H1 (cell line): ENCODE measurements around the gene SBK1. TPM values are rescaled to one million over a fixed set of nuclear protein-coding genes. Genes with fewer than 3 reads are reported as not detected.

Experiments
- ASH2L ChIP-seq: fragments of 200-600, 300-600 bp; sonication (generic); IDR thresholded peaks from one replicate; pipeline ENCODE4 v1.7.1; 2017; ENCODE audit warnings: low read length
- CBX5 ChIP-seq: fragments of 300-800, 300-1000 bp; sonication (generic); IDR thresholded peaks from 2 replicates; pipeline ENCODE4 v1.7.1; 2016; ENCODE audit warnings: antibody characterized with exemption, low read length, low read depth
- CHD7 ChIP-seq: fragments of 300-600 bp; sonication (generic); IDR thresholded peaks from 2 replicates; pipeline ENCODE4 v1.7.1; 2012; ENCODE audit warnings: low read length, moderate library complexity, mild to moderate bottlenecking, inconsistent platforms; ENCODE audit not compliant: insufficient replicate concordance
- EGR1 ChIP-seq: IDR thresholded peaks from 2 replicates; pipeline ENCODE4 v1.6.1; 2011; ENCODE audit warnings: low read depth, low read length, borderline replicate concordance
- NANOG ChIP-seq: IDR thresholded peaks from 2 replicates; pipeline ENCODE4 v1.6.1; 2011; ENCODE audit warnings: low read length, low read depth, mild to moderate bottlenecking, inconsistent platforms; ENCODE audit not compliant: insufficient read depth, poor library complexity, severe bottlenecking
- RNF2 ChIP-seq: fragments of 200-900, 300-1000 bp; sonication (generic); IDR thresholded peaks from 2 replicates; pipeline ENCODE4 v1.7.1; 2016; ENCODE audit warnings: borderline replicate concordance, low read depth, mild to moderate bottlenecking, antibody characterized with exemption, low read length; ENCODE audit not compliant: poor library complexity, severe bottlenecking; ENCODE audit errors: missing control alignments
- SIN3A ChIP-seq, 2 experiments: IDR thresholded peaks in 1 of 2; conservative IDR thresholded peaks in 1 of 2; 2 replicates each; pipeline ENCODE4 v1.6.1; 2011 to 2012; ENCODE audit warnings: low read length in 2 of 2, improper control_type of control experiment in 1 of 2, low read depth in 1 of 2, mild to moderate bottlenecking in 1 of 2
- SIX5 ChIP-seq: IDR thresholded peaks from 2 replicates; pipeline ENCODE4 v1.6.1; 2011; ENCODE audit warnings: mild to moderate bottlenecking, low read depth, low read length
- SP1 ChIP-seq: IDR thresholded peaks from 2 replicates; pipeline ENCODE4 v1.6.1; 2011; ENCODE audit warnings: low read depth, low read length
- TAF7 ChIP-seq: optimal IDR thresholded peaks from 2 replicates; pipeline ENCODE3; 2011; ENCODE audit warnings: low read depth, mild to moderate bottlenecking, inconsistent platforms, low read length, moderate library complexity, borderline replicate concordance
- polyA plus RNA-seq, 7 experiments: library from polyadenylated mRNA; depleted of rRNA in 3 of 7; stranded (reverse) in 5 of 7; unstranded in 2 of 7; fragments of >200 nt in 5 of 7; fragments of 200-250 nt in 2 of 7; gene quantifications; 1 replicate in 5 of 7; 2 replicates in 1 of 7; 4 replicates in 1 of 7; pipeline versions ENCODE4 v1.2.1 to v1.2.3, GENCODE V29; 2011 to 2013; ENCODE audit warnings: missing spikeins in 2 of 7, mixed read lengths in 2 of 7
- total RNA-seq: library from RNA; stranded (reverse); fragmentation: NEBNext Ultra II Directional; extraction: Animal tissue kit (Norgen Biotek cat#: 25700); gene quantifications from 2 replicates; pipeline ENCODE4 v1.2.1, GENCODE V29; 2021

Gene SBK1
- total and polyA plus RNA-seq, 2 of the 8 experiments (the other 6 are each of a cell fraction or from before 2014, with no cell fraction given): 18.2 to 73.9 TPM

DNA sequence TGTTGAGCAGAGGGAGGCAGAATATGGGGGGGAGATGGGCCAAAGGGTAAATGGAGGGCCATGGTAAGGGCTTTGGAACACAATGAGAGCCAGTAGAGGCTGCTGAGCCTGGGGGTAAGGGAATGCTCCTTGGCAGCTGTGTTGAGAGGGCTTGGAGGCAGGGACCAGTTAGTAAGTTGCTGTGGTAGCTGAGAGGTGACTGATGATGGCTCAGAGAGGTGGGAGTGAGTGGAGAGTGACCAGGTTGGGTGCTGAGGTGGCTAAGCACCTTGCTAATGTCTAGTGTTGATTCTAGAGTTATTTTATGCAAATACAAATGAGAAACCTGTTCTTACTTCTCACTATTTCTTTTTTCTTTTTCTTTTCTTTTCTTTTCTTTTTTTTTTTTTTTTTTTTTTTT lies 10.8 kb downstream of the SBK1 start (continued):
- TF ChIP-seq CHD7 (no peak), SIX5 (no peak), TAF7 (no peak), EGR1 (no peak), ASH2L (no peak), CBX5 (no peak), NANOG (no peak), SIN3A (conservative IDR thresholded peaks at IDR 0.05 in 1 of 2, IDR thresholded peaks at IDR 0.05 in 1 of 2; ENCODE audit: low read depth in 1 of 2, low read length in 2 of 2) (no peak), RNF2 (no peak), SP1 (no peak)
